ENCODE data around the gene PRPS2.

Gene PRPS2

GRCh38 chrX:12753366-12753765 lies 37.8 kb upstream of the PRPS2 start:
- Histone ChIP-seq H3K27ac (no peak overlapping the region), H3K4me1 (ENCODE audit: low read depth, poor library complexity, severe bottlenecking) (peaks cover 4% of the 10 kb centered on the region), H3K4me3 (IDR thresholded peaks at IDR 0.05; ENCODE audit: insufficient read depth, low read depth, low read length) (no peak overlapping the region), H3K79me2 (ENCODE audit: insufficient read depth, low read depth) (no peaks in the 10 kb centered on the region), H3K4me2 (no peak overlapping the region), H4K20me1 (ENCODE audit: insufficient read depth) (no peaks in the 10 kb centered on the region), H2AFZ (ENCODE audit: low read depth) (no peak overlapping the region), H3K9ac (no peak overlapping the region), H3K36me3 (ENCODE audit: insufficient read depth) (no peaks in the 10 kb centered on the region), H3K27me3 (ENCODE audit: insufficient read depth, low read depth) (no peaks in the 10 kb centered on the region)
- TF ChIP-seq, protein P1, sequence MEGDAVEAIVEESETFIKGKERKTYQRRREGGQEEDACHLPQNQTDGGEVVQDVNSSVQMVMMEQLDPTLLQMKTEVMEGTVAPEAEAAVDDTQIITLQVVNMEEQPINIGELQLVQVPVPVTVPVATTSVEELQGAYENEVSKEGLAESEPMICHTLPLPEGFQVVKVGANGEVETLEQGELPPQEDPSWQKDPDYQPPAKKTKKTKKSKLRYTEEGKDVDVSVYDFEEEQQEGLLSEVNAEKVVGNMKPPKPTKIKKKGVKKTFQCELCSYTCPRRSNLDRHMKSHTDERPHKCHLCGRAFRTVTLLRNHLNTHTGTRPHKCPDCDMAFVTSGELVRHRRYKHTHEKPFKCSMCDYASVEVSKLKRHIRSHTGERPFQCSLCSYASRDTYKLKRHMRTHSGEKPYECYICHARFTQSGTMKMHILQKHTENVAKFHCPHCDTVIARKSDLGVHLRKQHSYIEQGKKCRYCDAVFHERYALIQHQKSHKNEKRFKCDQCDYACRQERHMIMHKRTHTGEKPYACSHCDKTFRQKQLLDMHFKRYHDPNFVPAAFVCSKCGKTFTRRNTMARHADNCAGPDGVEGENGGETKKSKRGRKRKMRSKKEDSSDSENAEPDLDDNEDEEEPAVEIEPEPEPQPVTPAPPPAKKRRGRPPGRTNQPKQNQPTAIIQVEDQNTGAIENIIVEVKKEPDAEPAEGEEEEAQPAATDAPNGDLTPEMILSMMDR (conservative IDR thresholded peaks at IDR 0.05; ENCODE audit: low read depth, low read length) = no peak

DNA sequence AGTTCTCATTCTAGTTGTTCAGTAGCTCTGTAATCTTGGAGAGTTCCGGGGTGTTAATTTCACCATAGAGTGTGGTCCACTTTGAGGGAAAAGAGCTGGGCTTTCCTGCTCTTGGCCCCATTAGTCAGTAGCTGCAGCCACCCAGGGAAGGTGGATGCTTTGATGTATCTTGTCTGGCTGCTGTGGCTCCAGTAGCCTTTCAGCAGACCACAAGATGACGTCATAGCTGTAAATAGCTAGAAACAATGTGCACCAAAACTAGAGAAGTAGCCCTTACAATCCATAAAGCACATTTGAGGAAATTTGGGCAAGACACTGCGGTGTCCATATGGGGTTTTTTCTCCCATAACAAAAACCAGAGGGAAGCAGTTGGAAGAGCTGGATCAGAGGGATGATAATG lies 32.9 kb upstream of the PRPS2 start:
- Histone ChIP-seq H3K36me3 (ENCODE audit: insufficient read depth) (no peaks in the 10 kb centered on the region), H4K20me1 (ENCODE audit: insufficient read depth) (no peaks in the 10 kb centered on the region), H3K4me2 (no peak overlapping the region), H3K4me1 (ENCODE audit: low read depth, poor library complexity, severe bottlenecking) (peaks cover 6% of the 10 kb centered on the region), H3K27ac (no peak overlapping the region), H3K9ac (no peak overlapping the region), H2AFZ (ENCODE audit: low read depth) (no peak overlapping the region), H3K79me2 (ENCODE audit: insufficient read depth, low read depth) (no peaks in the 10 kb centered on the region), H3K4me3 (IDR thresholded peaks at IDR 0.05; ENCODE audit: insufficient read depth, low read depth, low read length) (no peak overlapping the region), H3K27me3 (ENCODE audit: insufficient read depth, low read depth) (no peaks in the 10 kb centered on the region)
- TF ChIP-seq, protein P1 (conservative IDR thresholded peaks at IDR 0.05; ENCODE audit: low read depth, low read length) = no peak

DNA sequence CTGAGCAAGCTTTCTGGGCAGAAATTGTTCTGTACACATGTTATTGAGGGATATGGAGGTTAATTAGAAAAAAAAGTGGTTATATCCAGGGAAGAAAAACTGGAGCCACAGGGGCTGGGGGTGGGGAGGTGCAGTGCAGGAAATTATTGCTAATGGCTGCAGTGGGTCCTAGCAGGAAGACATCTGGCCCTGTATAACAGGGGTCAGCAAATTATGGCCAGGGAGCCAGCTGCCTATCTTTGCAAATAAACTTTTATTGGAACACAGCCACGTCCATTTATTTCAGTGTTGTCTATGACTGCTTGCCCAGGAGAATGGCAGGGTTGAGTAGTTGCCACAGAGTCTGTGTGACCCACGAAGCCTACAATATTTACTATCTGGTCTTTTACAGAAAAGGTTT lies 23.4 kb upstream of the PRPS2 start:
- no peak overlapping the region for H3K9ac ChIP-seq

DNA sequence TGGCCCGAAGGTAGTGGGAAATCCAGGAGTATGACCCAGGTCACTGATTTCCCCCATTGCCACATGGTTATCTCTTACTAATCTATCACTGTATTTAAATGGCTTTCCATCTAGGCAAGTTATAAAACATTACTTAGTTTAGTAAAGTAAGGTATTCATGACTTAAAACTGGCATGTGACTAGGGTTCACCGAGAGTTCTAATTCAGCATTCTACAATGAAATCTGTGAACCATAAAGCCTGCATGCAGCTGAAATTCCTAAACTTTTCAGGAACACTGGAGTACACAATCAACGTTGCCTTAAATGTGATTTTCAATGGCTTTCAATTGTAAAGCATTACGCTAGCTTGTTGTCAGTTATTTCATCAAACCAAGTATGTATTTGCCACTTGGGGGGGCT lies 22.7 kb upstream of the PRPS2 start:
- H3K27ac ChIP-seq = no peak overlapping the region

More for the DNA sequence above, 23.4 kb upstream of the PRPS2 start:
- no peak overlapping the region for H3K27ac ChIP-seq
- H3K4me1 ChIP-seq (ENCODE audit: low read depth, poor library complexity, severe bottlenecking) = no peaks in the 10 kb centered on the region
- no peaks in the 10 kb centered on the region for H3K36me3 ChIP-seq (ENCODE audit: insufficient read depth)
- H3K79me2 ChIP-seq (ENCODE audit: insufficient read depth, low read depth) = no peaks in the 10 kb centered on the region
- no peaks in the 10 kb centered on the region for H4K20me1 ChIP-seq (ENCODE audit: insufficient read depth)
- no peak overlapping the region for H3K4me3 ChIP-seq (IDR thresholded peaks at IDR 0.05; ENCODE audit: insufficient read depth, low read depth, low read length)
- H3K27me3 ChIP-seq (ENCODE audit: insufficient read depth, low read depth) = no peaks in the 10 kb centered on the region
- TF ChIP-seq, protein P1 (conservative IDR thresholded peaks at IDR 0.05; ENCODE audit: low read depth, low read length) = no peak
- no peak overlapping the region for H3K4me2 ChIP-seq
- no peak overlapping the region for H2AFZ ChIP-seq (ENCODE audit: low read depth)

More for the DNA sequence above, 22.7 kb upstream of the PRPS2 start:
- H3K4me3 ChIP-seq (IDR thresholded peaks at IDR 0.05; ENCODE audit: insufficient read depth, low read depth, low read length) = no peak overlapping the region
- TF ChIP-seq, protein P1 (conservative IDR thresholded peaks at IDR 0.05; ENCODE audit: low read depth, low read length) = no peak
- no peaks in the 10 kb centered on the region for H3K27me3 ChIP-seq (ENCODE audit: insufficient read depth, low read depth)
- H3K79me2 ChIP-seq (ENCODE audit: insufficient read depth, low read depth) = no peaks in the 10 kb centered on the region
- no peaks in the 10 kb centered on the region for H4K20me1 ChIP-seq (ENCODE audit: insufficient read depth)
- H3K36me3 ChIP-seq (ENCODE audit: insufficient read depth) = no peaks in the 10 kb centered on the region
- H3K4me2 ChIP-seq = no peak overlapping the region
- H3K9ac ChIP-seq = no peak overlapping the region
- no peaks in the 10 kb centered on the region for H3K4me1 ChIP-seq (ENCODE audit: low read depth, poor library complexity, severe bottlenecking)
- no peak overlapping the region for H2AFZ ChIP-seq (ENCODE audit: low read depth)
